ENCODE results near the gene FTH1. TPM values are rescaled to one million over a fixed set of nuclear protein-coding genes. Genes with fewer than 3 reads are reported as not detected.

The FTH1 gene
- 1,000 to 10,000 TPM; 5,286 to 5,395 TPM for total RNA-seq

GRCh38 chr11:61967116-61967923 is at the start of gene FTH1:
FTH1 (minus strand) TSS chr11:61967634; CDS start chr11:61967425, 209 bp downstream.
- peak within 1 kb of the TSS; percentile 98 for H3K27ac ChIP-seq
- peak; percentile 95 for DNase-seq
- peak within 1 kb of the TSS; percentile 94 for H3K4me3 ChIP-seq
- H3K27me3 ChIP-seq = no peaks in the 10 kb centered on the region
- peaks cover 8% of the 10 kb centered on the region for H3K36me3 ChIP-seq
- peak within 1 kb of the TSS; percentile 92 to 94 for H3K9ac ChIP-seq (ENCODE audit: low read depth in 2 of 2, low read length in 2 of 2)
- peaks cover 14% of the 10 kb centered on the region for H3K4me1 ChIP-seq
- TF ChIP-seq CTCF (IDR thresholded peaks at IDR 0.05) = no peak
- H3K9me3 ChIP-seq = no peaks in the 10 kb centered on the region
- intact Hi-C loops (cut with DNase I) = no loop called here

- no peak for TF ChIP-seq CTCF (IDR thresholded peaks at IDR 0.05)
- intact Hi-C loops (cut with DNase I) = no loop called here
- H3K27me3 ChIP-seq = no peaks in the 10 kb centered on the region
- no peaks in the 10 kb centered on the region for H3K4me1 ChIP-seq
- DNase-seq = no peak
- no peak overlapping the region for H3K4me3 ChIP-seq
- H3K36me3 ChIP-seq = no peaks in the 10 kb centered on the region
- H3K27ac ChIP-seq = no peak overlapping the region
- no peaks in the 10 kb centered on the region for H3K9me3 ChIP-seq
- H3K9ac ChIP-seq (ENCODE audit: low read depth in 2 of 2, low read length in 2 of 2) = no peak overlapping the region
Observed at GRCh38 chr11:62015615-62016014, 48.2 kb upstream of the FTH1 start.

- H3K4me1 ChIP-seq = no peaks in the 10 kb centered on the region
- H3K9ac ChIP-seq (ENCODE audit: low read depth in 2 of 2, low read length in 2 of 2) = no peak overlapping the region
- peak; percentile 74 for DNase-seq
- intact Hi-C loops (cut with DNase I) = no loop called here
- H3K36me3 ChIP-seq = no peaks in the 10 kb centered on the region
- H3K27ac ChIP-seq = peak overlapping the region; percentile 44
- no peak for TF ChIP-seq CTCF (IDR thresholded peaks at IDR 0.05)
- H3K27me3 ChIP-seq = no peaks in the 10 kb centered on the region
- no peaks in the 10 kb centered on the region for H3K9me3 ChIP-seq
- H3K4me3 ChIP-seq = no peak overlapping the region
Observed at GRCh38 chr11:62013537-62014476, 46.4 kb upstream of the FTH1 start.

GRCh38 chr11:62012832-62013461 is 45.5 kb upstream of the FTH1 start:
- Histone ChIP-seq H3K27me3 (no peaks in the 10 kb centered on the region), H3K9me3 (no peaks in the 10 kb centered on the region), H3K27ac (peak overlapping the region; percentile 44), H3K4me1 (no peaks in the 10 kb centered on the region), H3K36me3 (no peaks in the 10 kb centered on the region), H3K9ac (ENCODE audit: low read depth in 2 of 2, low read length in 2 of 2) (no peak overlapping the region), H3K4me3 (no peak overlapping the region)
- DNase-seq = no peak
- no peak for TF ChIP-seq CTCF (IDR thresholded peaks at IDR 0.05)
- intact Hi-C loops (cut with DNase I) = no loop called here

- no peak for TF ChIP-seq CTCF (IDR thresholded peaks at IDR 0.05)
- H3K4me3 ChIP-seq = no peak overlapping the region
- no peak overlapping the region for H3K27ac ChIP-seq
- H3K9me3 ChIP-seq = no peaks in the 10 kb centered on the region
- intact Hi-C loops (cut with DNase I) = no loop called here
- no peak overlapping the region for H3K9ac ChIP-seq (ENCODE audit: low read depth in 2 of 2, low read length in 2 of 2)
- H3K27me3 ChIP-seq = no peaks in the 10 kb centered on the region
- H3K36me3 ChIP-seq = no peaks in the 10 kb centered on the region
- no peaks in the 10 kb centered on the region for H3K4me1 ChIP-seq
- no peak for DNase-seq
Observed at GRCh38 chr11:62012451-62012831, 45.0 kb upstream of the FTH1 start.

All from colonic mucosa (tissue), 4 donors.